HK-2 (cell line): ENCODE measurements around the gene PEX13.
A peak's percentile ranks its signal among the peaks of the same experiment; 100 is the strongest.
"Not testable (repeated sequence)": the region's sequence is repeated elsewhere in the genome, so short reads cannot be mapped to it uniquely, and the experiment has no call there.

Experiments used
- DNase-seq: peaks from one replicate; pipeline ENCODE4 v3.0.0-alpha.2; 2018; ENCODE audit not compliant: unreplicated experiment

The PEX13 gene, protein sequence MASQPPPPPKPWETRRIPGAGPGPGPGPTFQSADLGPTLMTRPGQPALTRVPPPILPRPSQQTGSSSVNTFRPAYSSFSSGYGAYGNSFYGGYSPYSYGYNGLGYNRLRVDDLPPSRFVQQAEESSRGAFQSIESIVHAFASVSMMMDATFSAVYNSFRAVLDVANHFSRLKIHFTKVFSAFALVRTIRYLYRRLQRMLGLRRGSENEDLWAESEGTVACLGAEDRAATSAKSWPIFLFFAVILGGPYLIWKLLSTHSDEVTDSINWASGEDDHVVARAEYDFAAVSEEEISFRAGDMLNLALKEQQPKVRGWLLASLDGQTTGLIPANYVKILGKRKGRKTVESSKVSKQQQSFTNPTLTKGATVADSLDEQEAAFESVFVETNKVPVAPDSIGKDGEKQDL

GRCh38 chr2:61017556-61018317 is at the start of gene PEX13, which contains the start of gene PUS10:
Gene PEX13 (plus strand): TSS chr2:61017720. CDS start chr2:61017760, 40 bp downstream.
Gene PUS10 (minus strand): TSS chr2:61018255. CDS start chr2:61011890, 6,365 bp downstream.
- peak; percentile 85 for DNase-seq

- DNase-seq = no peak
These were observed 44.4 kb upstream of the PEX13 start for GRCh38 chr2:60972889-60973656.

- DNase-seq = no peak
These were observed 43.8 kb upstream of the PEX13 start for GRCh38 chr2:60973705-60974104.

DNA sequence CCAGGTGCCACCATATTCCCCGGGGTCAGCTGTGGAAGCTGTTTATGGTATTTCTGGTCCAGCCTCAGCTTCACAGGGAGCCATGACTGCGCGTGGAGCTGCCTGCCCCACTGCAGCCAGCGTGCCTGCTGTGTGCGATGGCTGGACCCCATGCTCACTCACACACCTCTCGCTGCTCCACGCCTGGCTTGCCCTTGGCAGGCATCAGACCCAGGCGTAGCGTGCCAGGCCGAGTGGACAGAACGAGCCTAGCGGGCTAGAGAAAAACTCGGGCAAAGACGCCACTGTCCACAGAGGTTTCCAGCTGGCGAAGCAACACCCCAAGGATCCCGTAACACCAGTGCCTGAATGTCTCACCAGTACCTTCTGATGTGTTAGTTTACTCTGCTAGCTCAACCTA is 42.9 kb upstream of the PEX13 start:
- DNase-seq = no peak

DNA sequence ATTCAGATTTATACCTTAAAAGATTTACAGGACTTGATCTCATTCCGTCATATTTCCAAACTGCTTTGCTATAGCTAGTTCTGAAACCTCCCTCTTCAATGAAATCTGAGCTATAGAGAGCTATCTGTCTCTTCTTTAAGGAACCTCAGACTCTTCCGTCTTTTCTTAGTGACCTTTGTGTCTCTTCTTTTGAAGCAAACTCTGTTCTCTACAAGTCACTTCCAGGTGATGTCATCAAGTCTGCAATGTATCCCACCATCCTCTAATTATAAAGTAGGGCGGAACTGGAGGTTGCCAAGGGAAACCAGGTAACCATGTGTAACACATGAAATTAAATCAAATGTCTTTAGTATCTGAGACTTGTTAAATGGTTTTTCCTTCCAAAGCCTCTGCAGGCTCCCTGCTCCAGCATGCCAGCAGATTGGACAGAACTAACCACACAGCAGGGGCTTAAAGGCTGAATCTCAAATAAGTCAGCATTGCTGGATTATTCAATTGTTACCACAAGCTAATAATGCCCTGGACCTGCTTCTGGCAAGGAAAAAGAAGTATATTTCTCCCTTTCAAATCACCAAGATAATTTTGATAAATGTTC is 41.2 kb upstream of the PEX13 start:
- DNase-seq = no peak

DNA sequence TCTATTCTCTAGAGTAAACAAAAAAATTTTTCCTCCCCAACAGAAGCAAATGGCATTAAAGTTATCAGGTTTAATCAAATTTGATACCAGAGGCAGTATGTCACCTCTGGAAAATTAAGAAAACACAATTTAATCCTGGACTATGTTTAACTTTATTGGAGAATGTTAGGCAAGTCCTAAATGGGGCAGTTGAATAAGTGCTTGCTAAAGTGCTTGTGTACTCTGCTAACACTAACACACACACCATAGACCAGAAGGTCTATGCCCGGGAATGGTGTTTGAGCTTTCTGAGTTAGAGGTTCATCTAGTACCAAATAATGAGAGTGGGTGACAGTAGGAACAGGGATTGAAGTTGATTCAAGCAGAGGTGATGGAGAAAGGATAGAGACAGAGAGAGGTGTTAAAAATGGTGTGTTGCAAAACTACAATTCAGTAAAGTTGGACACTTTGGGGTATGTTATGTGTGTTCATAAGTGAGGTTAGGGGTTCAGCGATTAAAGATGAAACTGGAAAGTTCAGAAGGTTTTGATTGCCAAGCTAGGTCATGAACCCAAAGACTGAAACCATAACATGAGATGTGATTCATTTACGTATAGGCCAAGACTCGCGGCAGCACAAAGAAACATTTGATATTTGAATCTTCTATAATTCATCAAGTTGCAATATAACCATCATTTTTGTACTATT is 40.5 kb upstream of the PEX13 start:
- DNase-seq = no peak

- DNase-seq = no peak
These were observed 40.0 kb upstream of the PEX13 start for GRCh38 chr2:60977562-60977895.

GRCh38 chr2:60979231-60979630 is 38.3 kb upstream of the PEX13 start:
- no peak for DNase-seq

GRCh38 chr2:60980071-60980815 is 37.3 kb upstream of the PEX13 start:
- no peak for DNase-seq

DNA sequence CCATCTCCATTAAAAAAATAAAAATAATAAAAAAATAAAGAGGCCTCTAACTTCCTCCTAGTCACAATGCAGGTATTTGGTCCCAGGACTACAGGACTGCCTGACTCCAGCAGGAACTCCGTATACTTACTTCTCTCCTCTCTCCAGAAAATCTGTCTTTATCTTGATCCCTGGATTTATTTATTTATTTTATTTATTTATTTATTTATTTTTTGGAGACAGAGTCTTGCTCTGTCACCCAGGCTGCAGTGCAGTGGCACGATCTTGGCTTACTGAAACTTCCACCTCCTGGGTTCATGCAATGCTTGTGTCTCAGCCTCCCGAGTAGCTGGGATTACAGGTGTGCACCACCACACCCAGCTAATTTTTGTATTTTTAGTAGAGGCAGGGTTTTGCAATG is 35.5 kb upstream of the PEX13 start:
- DNase-seq = not testable (repeated sequence)

DNA sequence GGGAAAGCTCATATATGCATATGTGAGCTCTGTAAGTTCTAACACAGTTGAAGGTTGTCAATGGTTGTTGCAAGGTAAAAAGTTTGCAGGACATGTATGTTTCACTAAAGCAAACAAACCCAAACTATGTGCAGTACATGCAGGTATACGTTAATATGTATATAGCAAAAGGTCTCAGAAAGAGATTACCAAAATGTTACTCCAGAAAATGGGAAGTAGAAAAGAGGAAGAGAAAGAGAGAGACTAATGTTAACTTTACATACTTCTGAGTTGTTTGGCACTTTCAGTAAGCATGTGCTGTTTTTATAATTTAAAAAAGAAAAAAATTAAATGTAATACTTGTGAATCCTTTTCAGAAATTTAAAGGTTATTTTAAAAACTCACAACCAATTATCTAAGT is 32.8 kb upstream of the PEX13 start:
- DNase-seq = no peak

GRCh38 chr2:60987041-60987440 is 30.5 kb upstream of the PEX13 start:
- DNase-seq = no peak

- DNase-seq = not testable (repeated sequence)
These were observed 29.9 kb upstream of the PEX13 start for GRCh38 chr2:60987656-60988055.

DNA sequence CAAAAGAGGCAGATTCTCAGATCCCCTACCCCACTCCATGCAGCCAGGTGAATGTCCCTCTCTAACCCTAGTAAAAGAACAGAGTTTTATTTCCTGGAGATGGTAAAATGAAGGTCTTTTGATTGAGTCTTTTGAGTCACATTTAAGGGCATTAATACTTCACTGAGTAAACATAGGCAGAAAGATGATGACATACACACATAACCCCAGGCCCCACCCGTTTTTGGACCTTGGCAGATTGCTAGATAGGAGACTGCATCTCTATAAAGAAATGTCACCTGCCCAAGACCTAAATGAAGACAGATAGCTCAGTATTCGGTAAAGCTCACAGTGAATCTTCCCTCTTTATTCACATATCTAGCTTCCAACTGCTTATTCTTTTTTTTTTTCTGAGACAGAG is 28.3 kb upstream of the PEX13 start:
- no peak for DNase-seq

DNA sequence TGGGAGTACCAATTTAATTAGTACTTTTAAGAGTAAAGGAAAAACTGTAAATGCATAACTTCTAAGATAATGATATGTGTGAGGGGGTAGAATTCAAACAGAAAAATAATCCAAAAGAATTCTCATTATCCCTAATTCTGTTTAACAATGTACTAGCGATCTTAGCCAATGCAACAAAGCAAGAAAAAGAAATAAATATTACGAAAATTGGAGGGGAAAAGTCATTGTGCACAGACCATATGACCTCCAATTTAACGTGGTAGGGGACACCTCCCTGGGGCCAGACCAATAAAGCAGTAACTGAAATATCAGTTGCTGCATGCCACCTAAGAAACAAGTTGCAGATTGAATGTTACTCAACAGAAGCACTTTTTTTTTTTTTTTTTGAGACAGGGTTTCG is 25.9 kb upstream of the PEX13 start:
- DNase-seq = no peak

- DNase-seq = no peak
These were observed 24.5 kb upstream of the PEX13 start for GRCh38 chr2:60992985-60993392.

GRCh38 chr2:60994131-60994530 is 23.4 kb upstream of the PEX13 start:
- no peak for DNase-seq

- DNase-seq = no peak
These were observed 18.6 kb upstream of the PEX13 start for GRCh38 chr2:60998628-60999545.

- DNase-seq = no peak
These were observed 11.8 kb upstream of the PEX13 start for GRCh38 chr2:61005736-61006135.
